GM18511 (cell line): ENCODE data around the gene IQCH.
"Not testable (repeated sequence)": the region's sequence is repeated elsewhere in the genome, so short reads cannot be mapped to it uniquely, and the experiment has no call there.

Experiments
- ATAC-seq: cut with Tn5 transposase; IDR thresholded peaks from one replicate; pipeline ENCODE4 v1.9.1; 2021; ENCODE audit warnings: mild to moderate bottlenecking, moderate library complexity; ENCODE audit not compliant: unreplicated experiment

The IQCH gene

DNA sequence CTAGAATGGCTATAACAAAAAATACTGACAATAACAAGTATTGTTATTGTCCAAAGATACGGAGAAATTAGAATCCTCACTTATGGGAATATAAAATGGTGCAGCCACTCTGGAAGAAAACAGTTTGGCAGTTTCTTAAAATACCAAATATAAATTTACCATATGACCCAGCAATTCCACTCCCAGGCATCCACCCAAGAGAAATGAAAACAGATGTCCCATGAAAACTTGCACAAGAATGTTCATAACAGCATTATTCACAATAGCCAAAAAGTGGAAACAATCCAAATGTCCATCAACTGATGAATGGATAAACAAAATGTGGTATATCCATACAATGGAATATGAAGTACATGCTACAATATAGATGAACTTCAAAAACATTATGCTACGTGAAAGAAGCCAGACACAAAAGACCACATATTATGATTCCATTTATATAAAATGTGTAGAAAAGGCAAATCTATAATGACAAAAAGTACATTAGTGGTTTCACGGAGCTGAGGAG lies 9.6 kb upstream of the IQCH start:
- no peak for ATAC-seq

GRCh38 chr15:67246606-67247005 lies 8.0 kb upstream of the IQCH start:
- not testable (repeated sequence) for ATAC-seq

DNA sequence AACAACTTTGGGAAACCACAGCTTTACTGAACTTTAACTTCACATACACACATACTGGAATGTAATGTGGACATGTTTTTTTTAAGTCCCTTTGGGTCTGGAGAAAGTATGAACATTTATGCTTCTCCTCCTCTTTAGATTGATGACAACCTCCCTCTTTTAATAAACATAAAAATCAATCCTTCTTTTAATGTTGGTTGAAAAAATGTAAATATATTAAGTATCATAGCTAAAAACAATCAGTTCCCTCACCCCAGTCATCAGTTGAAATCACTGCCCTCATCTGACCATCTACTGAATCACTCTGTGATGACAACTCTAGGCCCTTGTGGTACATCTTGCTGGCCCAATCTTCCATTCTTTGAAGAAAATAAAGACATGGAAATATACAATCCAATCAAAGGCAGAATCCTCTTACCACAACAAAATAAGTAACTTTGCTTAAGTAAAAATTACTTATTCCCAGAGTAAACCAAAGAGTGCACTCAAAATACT lies 6.5 kb upstream of the IQCH start:
- no peak for ATAC-seq

DNA sequence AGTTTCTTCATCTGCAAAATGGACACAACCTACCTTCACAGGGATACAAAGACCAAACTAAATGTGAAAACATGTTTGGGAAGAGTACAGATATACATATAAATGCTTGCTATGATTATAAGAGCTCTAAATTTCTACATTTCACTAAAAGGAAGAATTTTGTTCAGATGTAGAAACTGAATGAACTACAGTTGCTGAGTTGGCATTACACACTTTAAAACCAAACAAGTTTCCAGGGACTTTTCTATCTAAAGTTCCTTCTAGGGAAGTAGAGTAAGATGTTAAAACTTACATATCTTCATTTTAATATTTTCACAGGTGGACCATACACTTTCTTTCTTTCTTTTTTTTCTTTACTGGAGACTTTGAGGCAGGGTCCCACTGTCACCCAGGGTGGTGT lies 4.8 kb upstream of the IQCH start:
- ATAC-seq, result no peak

DNA sequence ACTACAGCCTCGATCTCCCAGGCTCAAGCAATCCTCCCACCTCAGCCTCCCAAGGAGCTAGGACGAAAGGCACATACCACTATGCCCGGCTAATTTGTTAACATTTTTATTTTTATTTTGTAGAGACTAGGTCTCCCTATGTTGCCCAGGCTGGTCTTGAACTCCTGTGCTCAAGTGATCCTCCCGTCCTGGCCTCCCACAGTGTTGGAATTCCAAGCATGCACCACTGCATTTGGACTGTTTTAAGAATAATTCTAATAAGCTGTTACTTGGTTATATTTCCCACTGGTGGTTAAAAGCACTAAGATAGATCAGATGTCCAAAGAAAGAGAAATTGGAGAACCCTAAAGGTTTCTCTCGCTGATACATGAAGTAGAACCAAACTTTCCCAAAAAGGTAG lies 3.3 kb upstream of the IQCH start:
- no peak for ATAC-seq

GRCh38 chr15:67253101-67253500 lies 1.5 kb upstream of the IQCH start:
- ATAC-seq, result no peak

- ATAC-seq, result no peak
Measured at GRCh38 chr15:67253549-67254237, 893 bp upstream of the IQCH start.

DNA sequence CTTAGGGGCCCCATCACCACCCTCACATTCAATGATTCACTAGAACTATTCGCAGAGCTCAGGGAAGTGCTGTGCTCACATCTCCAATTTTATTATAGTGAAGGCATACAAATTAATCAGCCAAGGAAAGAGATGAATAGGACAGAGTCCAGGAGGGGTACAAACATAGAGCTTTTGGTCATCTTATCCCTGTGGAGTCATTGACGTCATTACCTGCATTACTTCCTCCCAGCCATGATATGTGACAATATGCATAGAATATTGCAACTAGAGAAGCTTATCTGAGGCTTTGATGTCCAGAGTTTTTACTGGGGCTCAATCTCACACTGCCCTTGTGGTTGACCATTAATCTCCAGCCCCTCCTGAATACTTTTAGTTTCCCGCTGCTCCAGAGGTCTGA lies 1.5 kb downstream of the IQCH start:
- no peak for ATAC-seq

DNA sequence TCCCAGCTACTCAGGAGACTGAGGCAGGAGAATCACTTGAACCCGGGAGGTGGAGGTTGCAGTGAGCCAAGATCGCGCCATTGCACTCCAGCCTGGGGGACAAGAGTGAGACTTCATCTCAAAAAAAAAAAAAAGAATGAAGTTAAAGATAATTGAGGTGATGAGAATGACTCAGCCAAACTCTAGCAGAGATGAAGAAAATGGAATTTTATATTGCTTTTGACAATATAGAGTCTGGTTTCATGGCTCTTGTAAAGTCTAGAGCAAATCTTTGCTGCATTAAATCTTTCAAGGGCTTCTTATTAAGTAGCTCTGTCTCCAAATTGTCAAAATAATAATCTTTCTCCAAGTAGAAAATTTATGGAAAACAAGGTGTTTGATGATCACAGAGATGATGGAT lies 3.8 kb downstream of the IQCH start:
- not testable (repeated sequence) for ATAC-seq

- ATAC-seq, result no peak
Measured at GRCh38 chr15:67259379-67259778, 4.8 kb downstream of the IQCH start.

GRCh38 chr15:67259806-67260205 lies 5.2 kb downstream of the IQCH start:
- no peak for ATAC-seq

DNA sequence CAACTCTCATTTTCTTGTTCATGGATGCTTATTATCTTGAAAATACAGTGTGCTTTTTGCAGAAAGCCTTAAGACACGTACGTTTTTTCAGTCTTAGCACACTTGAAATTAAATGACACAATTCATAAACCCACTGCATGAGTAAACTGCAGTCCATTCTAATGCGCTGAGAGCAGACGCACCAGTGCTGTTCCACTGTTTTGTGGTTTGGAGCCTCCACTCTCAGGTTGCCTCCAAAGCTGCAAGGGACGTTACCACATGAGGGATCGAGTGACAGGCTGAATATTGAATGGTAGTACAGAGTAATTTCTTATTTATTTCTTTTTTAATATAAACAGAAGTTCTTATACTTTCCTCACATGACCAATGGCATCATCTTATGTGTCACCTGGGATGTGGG lies 12.3 kb downstream of the IQCH start:
- ATAC-seq, result no peak

DNA sequence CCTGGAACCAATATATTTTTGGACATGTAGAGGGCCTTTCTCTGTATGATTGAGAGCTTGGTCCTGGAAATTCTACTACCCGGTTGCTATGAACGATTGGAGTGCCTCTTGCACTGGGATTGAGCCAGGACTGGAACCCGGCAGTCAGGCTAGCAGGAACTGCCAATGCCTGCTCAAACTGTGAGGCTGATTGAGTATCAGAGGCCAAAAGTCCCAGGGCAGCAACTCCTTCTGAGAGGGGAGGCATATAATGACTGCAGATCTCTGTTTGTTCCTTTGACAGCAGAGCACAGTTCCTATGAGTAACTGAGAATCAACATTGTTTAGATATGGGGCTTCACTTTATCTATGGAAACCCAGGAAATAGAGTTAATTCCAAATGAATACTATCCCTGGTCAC lies 12.9 kb downstream of the IQCH start:
- ATAC-seq, result no peak

- no peak for ATAC-seq
Measured at GRCh38 chr15:67267951-67268941, 13.7 kb downstream of the IQCH start.

DNA sequence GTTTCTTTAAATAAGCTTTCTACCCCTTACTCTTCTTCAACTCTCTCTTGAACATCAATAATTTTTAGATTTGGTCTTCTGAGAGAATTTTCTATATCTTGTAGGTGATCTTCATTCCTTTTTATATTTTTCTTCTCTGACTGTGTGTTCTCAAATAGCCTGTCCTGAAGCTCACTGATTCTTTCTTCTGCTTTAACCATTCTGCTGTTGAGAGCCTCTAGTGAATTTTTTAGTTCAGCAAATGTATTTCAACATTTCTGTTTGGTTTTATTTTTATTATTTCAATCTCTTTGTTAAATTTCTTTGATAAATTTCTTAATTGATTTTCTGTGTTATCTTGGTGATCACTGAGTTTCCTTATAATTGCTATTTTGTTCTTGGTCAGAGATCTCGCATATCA lies 19.6 kb downstream of the IQCH start:
- no peak for ATAC-seq

DNA sequence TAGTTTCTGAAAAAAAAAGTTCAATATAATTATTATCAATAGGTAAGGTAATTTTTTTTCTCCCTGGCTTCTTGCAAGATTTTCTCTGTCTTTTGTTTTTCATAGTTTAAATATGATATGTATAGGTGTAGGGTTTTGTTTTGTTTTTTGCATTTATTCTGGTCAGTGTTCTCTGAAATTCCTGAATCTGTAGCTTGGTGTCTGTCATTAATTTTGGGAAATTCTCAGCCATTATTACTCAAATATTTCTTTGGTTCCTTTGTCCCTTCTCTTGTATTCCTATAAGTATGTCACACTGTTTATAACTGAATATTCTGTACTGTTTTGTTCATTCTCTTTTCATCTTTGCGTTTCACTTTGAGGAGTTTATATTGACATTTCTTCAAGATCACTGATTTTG lies 22.1 kb downstream of the IQCH start:
- ATAC-seq, result no peak

GRCh38 chr15:67280217-67280616 lies 25.6 kb downstream of the IQCH start:
- no peak for ATAC-seq

- ATAC-seq, result no peak
Measured at GRCh38 chr15:67281714-67282113, 27.1 kb downstream of the IQCH start.

- not testable (repeated sequence) for ATAC-seq
Measured at GRCh38 chr15:67285625-67286024, 31.0 kb downstream of the IQCH start.

DNA sequence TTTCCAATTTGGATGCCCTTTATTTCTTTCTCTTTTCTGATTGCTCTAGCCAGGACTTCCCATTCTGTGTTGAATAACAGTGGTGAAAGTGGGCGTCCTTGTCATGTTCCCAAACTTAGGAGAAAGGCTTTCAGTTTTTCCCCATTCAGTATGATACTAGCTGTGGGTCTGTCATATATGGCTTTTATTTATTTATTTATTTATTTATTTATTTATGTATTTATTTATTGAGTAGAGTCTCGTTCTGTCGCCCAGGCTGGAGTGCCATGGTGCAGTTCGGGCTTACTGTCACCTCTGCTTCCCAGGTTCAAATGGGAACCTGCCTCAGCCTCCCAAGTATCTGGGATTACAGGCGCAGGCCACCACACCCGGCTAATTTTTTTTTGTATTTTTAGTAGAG lies 31.8 kb downstream of the IQCH start:
- ATAC-seq, result not testable (repeated sequence)

GRCh38 chr15:67290319-67290718 lies 35.7 kb downstream of the IQCH start:
- ATAC-seq, result no peak

- ATAC-seq, result no peak
Measured at GRCh38 chr15:67296188-67296587, 41.6 kb downstream of the IQCH start.
